GM12801 (cell line): ENCODE measurements around the gene RNF130.

Source experiments
- CTCF ChIP-seq: IDR thresholded peaks from one replicate; pipeline ENCODE4 v1.5.1; 2011; ENCODE audit warnings: control low read depth; ENCODE audit not compliant: insufficient read length; ENCODE audit errors: extremely low read depth

The RNF130 gene

GRCh38 chr5:180001742-180002141 is 69.8 kb downstream of the RNF130 start:
- TF ChIP-seq CTCF, result no peak

GRCh38 chr5:180001136-180001535 is 70.4 kb downstream of the RNF130 start:
- TF ChIP-seq CTCF, result no peak

GRCh38 chr5:179998485-179998884 is 73.1 kb downstream of the RNF130 start:
- TF ChIP-seq CTCF, result no peak

GRCh38 chr5:179994583-179995323 is 76.8 kb downstream of the RNF130 start:
- TF ChIP-seq CTCF, result no peak

- TF ChIP-seq CTCF, result no peak
Measured at GRCh38 chr5:179991106-179991505, 80.5 kb downstream of the RNF130 start.

- TF ChIP-seq CTCF, result no peak
Measured at GRCh38 chr5:179986328-179986727, 85.2 kb downstream of the RNF130 start.

- no peak for TF ChIP-seq CTCF
Measured at GRCh38 chr5:179981636-179982035, 89.9 kb downstream of the RNF130 start.
